GM12872 (cell line): ENCODE measurements around the gene SORCS1.

Experiments
- TF ChIP-seq, protein P1 (sequence below): IDR thresholded peaks from 3 replicates; pipeline ENCODE4 v1.5.1; 2011; ENCODE audit warnings: low read depth, mild to moderate bottlenecking, low read length, moderate library complexity; ENCODE audit not compliant: insufficient read depth

SORCS1 gene

GRCh38 chr10:107022600-107023354 lies 141.7 kb downstream of the SORCS1 start:
- TF ChIP-seq, protein P1, sequence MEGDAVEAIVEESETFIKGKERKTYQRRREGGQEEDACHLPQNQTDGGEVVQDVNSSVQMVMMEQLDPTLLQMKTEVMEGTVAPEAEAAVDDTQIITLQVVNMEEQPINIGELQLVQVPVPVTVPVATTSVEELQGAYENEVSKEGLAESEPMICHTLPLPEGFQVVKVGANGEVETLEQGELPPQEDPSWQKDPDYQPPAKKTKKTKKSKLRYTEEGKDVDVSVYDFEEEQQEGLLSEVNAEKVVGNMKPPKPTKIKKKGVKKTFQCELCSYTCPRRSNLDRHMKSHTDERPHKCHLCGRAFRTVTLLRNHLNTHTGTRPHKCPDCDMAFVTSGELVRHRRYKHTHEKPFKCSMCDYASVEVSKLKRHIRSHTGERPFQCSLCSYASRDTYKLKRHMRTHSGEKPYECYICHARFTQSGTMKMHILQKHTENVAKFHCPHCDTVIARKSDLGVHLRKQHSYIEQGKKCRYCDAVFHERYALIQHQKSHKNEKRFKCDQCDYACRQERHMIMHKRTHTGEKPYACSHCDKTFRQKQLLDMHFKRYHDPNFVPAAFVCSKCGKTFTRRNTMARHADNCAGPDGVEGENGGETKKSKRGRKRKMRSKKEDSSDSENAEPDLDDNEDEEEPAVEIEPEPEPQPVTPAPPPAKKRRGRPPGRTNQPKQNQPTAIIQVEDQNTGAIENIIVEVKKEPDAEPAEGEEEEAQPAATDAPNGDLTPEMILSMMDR, result no peak

DNA sequence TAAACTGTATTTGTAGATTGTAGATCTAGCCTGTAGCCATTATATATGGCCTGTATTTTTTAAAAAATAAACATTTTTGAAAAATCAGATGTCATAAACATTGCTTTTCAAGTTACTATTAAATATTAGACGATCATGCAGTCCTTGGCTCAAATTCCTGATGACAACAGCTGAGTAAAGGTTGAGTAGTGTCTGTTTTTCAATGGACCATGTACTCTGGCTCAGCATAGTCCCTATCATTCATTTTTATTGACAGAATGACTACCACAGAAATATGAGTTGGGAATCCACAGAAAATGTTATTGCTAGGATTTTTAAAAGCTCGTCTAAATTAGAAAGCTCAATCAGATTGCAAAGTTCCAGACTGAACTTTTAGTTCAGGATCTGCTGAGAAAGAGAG lies 145.4 kb downstream of the SORCS1 start:
- TF ChIP-seq, protein P1, result no peak

DNA sequence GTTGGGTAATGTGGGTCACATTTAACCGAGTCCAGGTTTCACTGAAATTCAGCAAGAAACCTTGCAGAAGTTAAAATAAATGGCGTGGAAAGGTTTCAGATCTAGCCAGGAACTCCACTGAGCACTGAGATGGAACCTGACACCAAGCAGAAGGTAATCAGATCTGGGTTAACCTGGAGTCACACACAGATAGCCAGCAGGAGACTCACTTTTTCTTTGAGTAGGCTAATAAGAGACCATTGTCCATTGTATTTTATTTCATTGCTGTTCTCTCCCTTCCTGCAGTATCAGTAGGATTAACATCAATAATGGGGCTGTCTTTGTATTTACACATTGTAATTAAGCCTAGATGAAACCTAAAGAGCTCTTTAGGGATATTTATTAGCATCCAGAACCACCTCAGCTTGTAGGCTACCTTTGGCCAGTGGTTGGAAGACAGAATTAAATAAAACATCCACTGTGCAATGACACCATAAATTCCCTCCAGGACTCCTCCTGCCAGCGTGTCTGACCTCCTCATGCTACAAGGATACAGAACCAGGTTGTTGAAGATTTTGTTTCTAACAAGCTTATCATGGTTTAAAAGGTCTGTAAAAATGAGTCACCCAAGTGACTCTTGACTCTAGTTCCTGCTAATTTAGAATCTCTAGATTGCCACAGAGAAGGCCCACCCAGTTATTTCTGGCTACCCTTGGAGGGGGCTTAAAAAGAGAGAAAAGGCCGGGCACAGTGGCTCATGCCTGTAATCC lies 151.1 kb downstream of the SORCS1 start:
- TF ChIP-seq, protein P1, result no peak

DNA sequence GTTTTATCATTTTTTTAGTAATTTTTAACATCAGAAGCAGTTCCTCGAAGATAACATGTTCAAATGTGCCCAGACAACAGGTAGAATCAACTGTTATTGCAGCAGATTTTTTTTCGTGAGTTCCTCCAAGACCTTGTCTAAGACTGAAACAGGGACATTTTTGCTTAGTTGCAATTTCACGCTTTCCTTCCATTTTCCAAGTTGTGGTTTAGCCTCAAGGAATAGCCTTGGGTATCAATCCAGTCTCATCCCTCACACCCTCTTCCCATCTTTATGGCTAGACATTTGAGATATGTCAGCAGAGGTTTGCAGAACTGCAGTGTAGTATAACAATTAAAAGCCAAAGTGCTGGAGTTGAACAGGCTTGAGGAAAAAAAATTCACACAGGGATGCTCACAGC lies 152.5 kb downstream of the SORCS1 start:
- TF ChIP-seq, protein P1, result no peak

- TF ChIP-seq, protein P1, result 0 out of 3 replicates have a peak, but pooled peaks have one; percentile 11
Observed at GRCh38 chr10:107011105-107011504, 153.4 kb downstream of the SORCS1 start.

GRCh38 chr10:107010531-107010930 lies 154.0 kb downstream of the SORCS1 start:
- TF ChIP-seq, protein P1, result no peak

DNA sequence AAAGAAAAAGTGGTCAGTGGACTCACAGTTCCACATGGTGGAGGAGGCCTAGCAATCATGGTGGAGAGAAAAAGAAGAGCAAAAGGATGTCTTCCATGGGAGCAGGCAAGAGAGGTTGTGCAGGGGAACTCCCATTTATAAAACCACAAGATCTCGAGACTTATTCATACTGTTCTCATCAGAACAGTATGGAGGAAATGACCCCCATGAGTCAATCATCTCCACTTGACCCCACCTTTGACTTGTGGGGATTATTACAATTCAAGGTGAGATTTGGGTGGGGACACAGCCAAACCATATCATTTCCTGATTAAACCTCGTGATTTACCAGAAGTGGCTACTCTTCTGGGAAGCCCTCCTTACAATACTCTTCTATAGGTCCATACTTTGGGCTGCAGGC lies 160.1 kb downstream of the SORCS1 start:
- TF ChIP-seq, protein P1, result no peak
